ENCODE results near the gene MYO1C.
"Not testable (repeated sequence)": the region's sequence is repeated elsewhere in the genome, so short reads cannot be mapped to it uniquely, and the experiment has no call there.

MYO1C gene

GRCh38 chr17:1511756-1512321 is 19.4 kb upstream of the MYO1C start:
- no peaks in the 10 kb centered on the region for H3K27me3 ChIP-seq (ENCODE audit: insufficient read depth, poor library complexity, severe bottlenecking)
- H3K27ac ChIP-seq (replicated peaks): no peak overlapping the region
- no peak for TF ChIP-seq SPI1 (IDR thresholded peaks at IDR 0.05; ENCODE audit: borderline replicate concordance, low read depth)
- no peak for TF ChIP-seq GABPA (IDR thresholded peaks at IDR 0.05; ENCODE audit: low read depth)
- DNase-seq (ENCODE audit: low read depth in 1 of 2, low spot score in 1 of 2): no peak
- H3K4me3 ChIP-seq (replicated peaks; ENCODE audit: insufficient read depth, low read length): no peak overlapping the region

DNA sequence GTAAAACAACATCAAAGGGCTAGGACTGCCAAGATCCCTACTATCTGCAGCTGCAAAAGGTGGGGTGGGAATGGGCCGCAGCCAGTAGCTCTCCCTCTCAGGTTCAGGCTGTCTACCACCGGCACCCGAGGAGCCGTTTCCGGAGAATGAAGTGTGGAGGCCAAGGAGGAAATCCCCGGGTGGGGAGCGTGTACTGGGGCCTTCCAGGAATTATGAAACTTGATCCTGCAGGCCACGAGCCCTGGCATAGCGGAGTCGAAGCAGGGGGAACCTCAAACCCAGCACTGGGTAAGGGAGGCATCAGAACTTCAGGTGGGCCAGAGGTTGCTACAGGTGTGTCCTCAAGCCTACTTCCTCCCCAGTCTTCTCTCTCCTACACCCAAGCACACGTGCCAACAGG is 18.8 kb upstream of the MYO1C start:
- Histone ChIP-seq H3K27ac (replicated peaks) (no peak overlapping the region), H3K4me3 (replicated peaks; ENCODE audit: insufficient read depth, low read length) (no peak overlapping the region)
- TF ChIP-seq GABPA (IDR thresholded peaks at IDR 0.05; ENCODE audit: low read depth): no peak
- TF ChIP-seq, protein P1, sequence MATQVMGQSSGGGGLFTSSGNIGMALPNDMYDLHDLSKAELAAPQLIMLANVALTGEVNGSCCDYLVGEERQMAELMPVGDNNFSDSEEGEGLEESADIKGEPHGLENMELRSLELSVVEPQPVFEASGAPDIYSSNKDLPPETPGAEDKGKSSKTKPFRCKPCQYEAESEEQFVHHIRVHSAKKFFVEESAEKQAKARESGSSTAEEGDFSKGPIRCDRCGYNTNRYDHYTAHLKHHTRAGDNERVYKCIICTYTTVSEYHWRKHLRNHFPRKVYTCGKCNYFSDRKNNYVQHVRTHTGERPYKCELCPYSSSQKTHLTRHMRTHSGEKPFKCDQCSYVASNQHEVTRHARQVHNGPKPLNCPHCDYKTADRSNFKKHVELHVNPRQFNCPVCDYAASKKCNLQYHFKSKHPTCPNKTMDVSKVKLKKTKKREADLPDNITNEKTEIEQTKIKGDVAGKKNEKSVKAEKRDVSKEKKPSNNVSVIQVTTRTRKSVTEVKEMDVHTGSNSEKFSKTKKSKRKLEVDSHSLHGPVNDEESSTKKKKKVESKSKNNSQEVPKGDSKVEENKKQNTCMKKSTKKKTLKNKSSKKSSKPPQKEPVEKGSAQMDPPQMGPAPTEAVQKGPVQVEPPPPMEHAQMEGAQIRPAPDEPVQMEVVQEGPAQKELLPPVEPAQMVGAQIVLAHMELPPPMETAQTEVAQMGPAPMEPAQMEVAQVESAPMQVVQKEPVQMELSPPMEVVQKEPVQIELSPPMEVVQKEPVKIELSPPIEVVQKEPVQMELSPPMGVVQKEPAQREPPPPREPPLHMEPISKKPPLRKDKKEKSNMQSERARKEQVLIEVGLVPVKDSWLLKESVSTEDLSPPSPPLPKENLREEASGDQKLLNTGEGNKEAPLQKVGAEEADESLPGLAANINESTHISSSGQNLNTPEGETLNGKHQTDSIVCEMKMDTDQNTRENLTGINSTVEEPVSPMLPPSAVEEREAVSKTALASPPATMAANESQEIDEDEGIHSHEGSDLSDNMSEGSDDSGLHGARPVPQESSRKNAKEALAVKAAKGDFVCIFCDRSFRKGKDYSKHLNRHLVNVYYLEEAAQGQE (IDR thresholded peaks at IDR 0.05; ENCODE audit: insufficient replicate concordance, low read depth): no peak
- no peak for TF ChIP-seq SPI1 (IDR thresholded peaks at IDR 0.05; ENCODE audit: borderline replicate concordance, low read depth)
- TF ChIP-seq POLR2AphosphoS5 (IDR thresholded peaks at IDR 0.05; ENCODE audit: low read depth): no peak
- TF ChIP-seq CTCF (IDR thresholded peaks at IDR 0.05; ENCODE audit: insufficient read depth, low read length): no peak

DNA sequence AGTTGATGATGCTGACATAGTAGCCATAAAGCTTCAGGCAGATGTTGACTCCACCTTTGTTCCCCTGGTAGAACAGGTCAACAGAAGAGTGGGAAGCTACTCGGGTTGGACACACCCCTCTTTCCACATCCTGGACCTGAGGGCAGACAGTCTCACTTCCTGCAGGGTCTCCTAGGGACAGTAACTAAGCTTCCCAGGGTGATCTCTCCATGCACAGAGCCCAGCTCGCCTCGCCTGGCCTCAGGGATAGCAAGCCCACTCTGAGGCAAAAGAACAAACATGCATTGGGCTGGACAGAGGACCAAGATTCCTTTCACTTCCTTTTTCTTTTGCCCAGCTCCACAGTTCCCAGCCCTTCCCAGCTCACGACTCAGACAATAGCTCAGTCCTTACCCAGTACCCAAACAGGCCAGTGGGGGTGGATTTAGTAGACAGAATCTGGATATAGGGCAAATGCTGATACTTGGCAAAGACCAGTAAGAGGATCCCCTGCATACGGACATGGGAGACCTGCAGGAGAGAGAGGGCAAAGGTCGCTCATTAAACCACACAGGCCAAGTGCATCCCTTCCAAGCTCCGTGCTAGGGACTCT is 16.9 kb upstream of the MYO1C start:
- H3K27ac ChIP-seq (replicated peaks): no peak overlapping the region
- TF ChIP-seq, protein P1 (IDR thresholded peaks at IDR 0.05; ENCODE audit: insufficient replicate concordance, low read depth): no peak
- no peak for TF ChIP-seq CTCF (IDR thresholded peaks at IDR 0.05; ENCODE audit: insufficient read depth, low read length)
- no peak overlapping the region for H3K4me3 ChIP-seq (replicated peaks; ENCODE audit: insufficient read depth, low read length)
- DNase-seq (ENCODE audit: low read depth in 1 of 2, low spot score in 1 of 2): no peak
- H3K27me3 ChIP-seq (ENCODE audit: insufficient read depth, poor library complexity, severe bottlenecking): no peaks in the 10 kb centered on the region

More for the DNA sequence above, 18.8 kb upstream of the MYO1C start:
- H3K27me3 ChIP-seq (ENCODE audit: insufficient read depth, poor library complexity, severe bottlenecking): no peaks in the 10 kb centered on the region
- DNase-seq (ENCODE audit: low read depth in 1 of 2, low spot score in 1 of 2): no peak

- not testable (repeated sequence) for H3K27ac ChIP-seq (replicated peaks); H3K4me3 ChIP-seq (replicated peaks; ENCODE audit: insufficient read depth, low read length); DNase-seq (ENCODE audit: low read depth in 1 of 2, low spot score in 1 of 2); H3K27me3 ChIP-seq (ENCODE audit: insufficient read depth, poor library complexity, severe bottlenecking)
Measured at GRCh38 chr17:1508709-1509108, 16.2 kb upstream of the MYO1C start.

DNA sequence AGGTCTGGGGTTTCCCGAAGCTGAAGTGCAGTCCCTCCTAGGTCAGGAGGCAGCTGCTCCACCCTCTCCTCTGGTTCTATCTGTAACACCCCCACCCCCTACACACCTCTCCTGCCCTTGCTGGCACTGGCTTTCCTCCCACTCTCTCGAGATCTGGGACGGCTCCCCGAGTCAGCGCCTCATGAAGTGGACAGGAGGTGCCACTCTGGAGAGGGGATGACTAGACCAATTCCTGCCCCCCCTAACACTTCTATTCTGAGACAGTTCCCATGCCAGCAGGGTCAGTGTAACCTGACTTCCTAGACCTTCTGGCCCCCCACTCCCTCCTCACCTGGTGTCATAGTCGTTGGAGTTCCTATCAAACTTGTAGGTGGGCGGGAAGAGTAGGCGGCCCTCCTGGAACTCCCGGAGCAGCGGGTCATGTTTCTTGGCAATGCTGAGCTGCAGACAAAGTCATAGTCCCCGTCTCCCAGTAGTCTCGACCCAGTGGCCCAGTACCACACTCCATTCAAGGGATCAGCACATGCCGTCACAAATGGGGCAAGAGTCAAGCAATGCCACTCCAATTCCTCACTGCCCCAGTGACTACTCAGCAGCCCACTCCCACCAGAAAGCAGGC is 14.3 kb upstream of the MYO1C start:
- Histone ChIP-seq H3K4me3 (replicated peaks; ENCODE audit: insufficient read depth, low read length) (no peak overlapping the region), H3K27ac (replicated peaks) (no peak overlapping the region), H3K27me3 (ENCODE audit: insufficient read depth, poor library complexity, severe bottlenecking) (no peaks in the 10 kb centered on the region)
- DNase-seq (ENCODE audit: low read depth in 1 of 2, low spot score in 1 of 2): no peak
- TF ChIP-seq POLR2AphosphoS5 (IDR thresholded peaks at IDR 0.05; ENCODE audit: low read depth): no peak
- no peak for TF ChIP-seq GABPA (IDR thresholded peaks at IDR 0.05; ENCODE audit: low read depth)
- TF ChIP-seq CTCF (IDR thresholded peaks at IDR 0.05; ENCODE audit: insufficient read depth, low read length): no peak
- TF ChIP-seq SPI1 (IDR thresholded peaks at IDR 0.05; ENCODE audit: borderline replicate concordance, low read depth): no peak
- TF ChIP-seq, protein P1 (IDR thresholded peaks at IDR 0.05; ENCODE audit: insufficient replicate concordance, low read depth): no peak
